Right atrium auricular region (tissue), 2 donors: ENCODE measurements around the gene MAGI1. TPM values are rescaled to one million over a fixed set of nuclear protein-coding genes. Genes with fewer than 3 reads are reported as not detected.

Source experiments
- DNase-seq: peaks from one replicate; pipeline ENCODE4 v3.0.0-alpha.2; 2019; ENCODE audit warnings: low spot score
- H3K27ac ChIP-seq, 2 donors: fragments of 200-600 bp; sonication (generic); 1 replicate in 1 of 2; 2 replicates in 1 of 2; pipeline ENCODE4 v1.5.1; 2016 to 2019
- H3K27me3 ChIP-seq, 2 donors: fragments of 200-600 bp; sonication (generic); one replicate each; pipeline versions ENCODE4 v1.5.1 to v1.6.0; 2017 to 2019
- H3K36me3 ChIP-seq: fragments of 200-600 bp; sonication (generic); one replicate; pipeline ENCODE4 v1.5.1; 2016
- H3K4me1 ChIP-seq, 2 donors: fragments of 200-600 bp; sonication (generic); one replicate each; pipeline versions ENCODE4 v1.5.1 to v1.6.0; 2017 to 2019
- H3K4me3 ChIP-seq, 2 donors: fragments of 200-600 bp; sonication (generic); 1 replicate in 1 of 2; 2 replicates in 1 of 2; pipeline ENCODE4 v1.5.1; 2017 to 2019; ENCODE audit warnings: mild to moderate bottlenecking in 1 of 2, moderate library complexity in 1 of 2
- H3K9me3 ChIP-seq, 2 donors: fragments of 200-600 bp; sonication (generic); one replicate each; pipeline ENCODE4 v1.5.1; 2019
- total RNA-seq, 2 donors: library from RNA; depleted of rRNA; stranded (reverse); fragments of >200 nt; gene quantifications; one replicate each; pipeline ENCODE4 v1.1.0, GENCODE V29; 2016
- TF ChIP-seq, protein P1 (sequence below), 2 donors: fragments of 200-600 bp; sonication (generic); IDR thresholded peaks; one replicate each; pipeline ENCODE4 v1.5.1; 2019; ENCODE audit warnings: antibody characterized with exemption in 2 of 2

The MAGI1 gene
- total RNA-seq, 2 donors from 2014 or later: 28.5 to 34.8 TPM

DNA sequence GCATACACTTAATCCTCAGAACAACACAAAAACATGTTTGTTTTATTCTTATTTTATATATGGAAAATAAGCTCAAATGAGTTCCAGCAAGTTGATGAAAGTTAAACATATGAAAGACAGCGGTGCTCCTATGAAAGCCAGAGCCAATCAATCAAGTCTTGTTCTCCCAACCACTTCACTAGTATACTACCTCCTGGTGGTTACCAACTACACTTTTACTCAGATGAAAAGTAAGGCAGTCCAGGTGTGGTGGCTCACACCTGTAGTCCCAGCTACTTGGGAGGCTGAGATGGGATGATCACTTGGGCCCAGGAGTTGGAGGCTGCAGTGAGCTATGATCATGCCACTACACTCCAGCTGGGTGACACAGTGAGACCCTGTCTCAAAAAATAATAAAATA is 66.0 kb downstream of the MAGI1 start:
- no peak overlapping the region for H3K4me3 ChIP-seq
- no peaks in the 10 kb centered on the region for H3K27me3 ChIP-seq
- no peak for DNase-seq
- H3K4me1 ChIP-seq: peaks cover 0 to 24% of the 10 kb centered on the region in 2 donors
- H3K9me3 ChIP-seq: no peaks in the 10 kb centered on the region
- TF ChIP-seq, protein P1, sequence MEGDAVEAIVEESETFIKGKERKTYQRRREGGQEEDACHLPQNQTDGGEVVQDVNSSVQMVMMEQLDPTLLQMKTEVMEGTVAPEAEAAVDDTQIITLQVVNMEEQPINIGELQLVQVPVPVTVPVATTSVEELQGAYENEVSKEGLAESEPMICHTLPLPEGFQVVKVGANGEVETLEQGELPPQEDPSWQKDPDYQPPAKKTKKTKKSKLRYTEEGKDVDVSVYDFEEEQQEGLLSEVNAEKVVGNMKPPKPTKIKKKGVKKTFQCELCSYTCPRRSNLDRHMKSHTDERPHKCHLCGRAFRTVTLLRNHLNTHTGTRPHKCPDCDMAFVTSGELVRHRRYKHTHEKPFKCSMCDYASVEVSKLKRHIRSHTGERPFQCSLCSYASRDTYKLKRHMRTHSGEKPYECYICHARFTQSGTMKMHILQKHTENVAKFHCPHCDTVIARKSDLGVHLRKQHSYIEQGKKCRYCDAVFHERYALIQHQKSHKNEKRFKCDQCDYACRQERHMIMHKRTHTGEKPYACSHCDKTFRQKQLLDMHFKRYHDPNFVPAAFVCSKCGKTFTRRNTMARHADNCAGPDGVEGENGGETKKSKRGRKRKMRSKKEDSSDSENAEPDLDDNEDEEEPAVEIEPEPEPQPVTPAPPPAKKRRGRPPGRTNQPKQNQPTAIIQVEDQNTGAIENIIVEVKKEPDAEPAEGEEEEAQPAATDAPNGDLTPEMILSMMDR (IDR thresholded peaks at IDR 0.05): no peak
- no peak overlapping the region for H3K27ac ChIP-seq
- no peaks in the 10 kb centered on the region for H3K36me3 ChIP-seq

DNA sequence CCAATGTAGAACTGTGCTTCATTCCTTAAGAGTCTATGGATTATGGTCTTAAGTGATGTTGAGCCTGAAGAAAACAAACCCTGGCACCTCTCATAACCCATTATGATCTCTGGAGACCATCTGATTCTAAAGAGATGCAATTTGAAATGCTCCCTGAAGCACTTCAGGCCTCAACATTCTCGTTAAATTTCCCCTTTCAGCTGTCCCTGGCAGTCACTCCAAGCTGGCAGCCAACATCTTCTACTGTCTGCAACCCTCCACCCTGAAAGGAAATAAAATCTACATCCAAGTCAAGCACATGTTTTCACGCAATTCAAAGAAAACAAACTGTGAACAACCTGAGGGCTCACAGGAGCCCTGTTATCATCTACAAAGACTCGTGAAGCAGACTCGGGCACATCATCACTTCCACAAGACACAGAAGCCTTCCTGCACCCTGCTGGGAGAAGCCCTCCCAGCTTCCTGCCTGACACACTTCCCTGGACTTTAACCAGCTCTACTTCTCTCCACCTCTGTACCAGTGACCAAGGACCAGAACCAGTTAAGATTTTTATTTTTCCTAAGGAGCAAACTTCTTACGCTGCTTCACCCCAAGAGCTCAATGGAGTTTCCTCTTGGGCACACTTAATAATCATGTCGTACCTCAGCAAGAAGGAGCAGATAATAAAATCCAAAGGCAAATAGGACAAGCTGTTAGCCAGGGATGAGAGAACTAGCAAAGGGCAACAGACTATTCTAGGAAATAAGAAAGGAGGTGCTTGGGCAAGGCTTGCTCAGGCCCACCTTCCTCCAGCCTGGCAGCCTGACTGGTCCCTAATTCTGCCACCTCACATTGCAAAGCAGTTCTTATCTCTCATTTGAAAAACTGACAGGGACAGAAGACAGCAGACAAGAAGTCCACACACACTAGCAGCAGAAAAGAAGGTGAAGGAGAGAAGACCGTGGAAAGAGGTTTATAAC is 67.1 kb downstream of the MAGI1 start:
- Histone ChIP-seq H3K27ac (peak overlapping the region in 1 of 2 donors; percentile 39), H3K4me1 (peaks cover 0 to 24% of the 10 kb centered on the region in 2 donors), H3K36me3 (no peaks in the 10 kb centered on the region), H3K4me3 (no peak overlapping the region), H3K9me3 (no peaks in the 10 kb centered on the region), H3K27me3 (no peaks in the 10 kb centered on the region)
- TF ChIP-seq, protein P1 (IDR thresholded peaks at IDR 0.05): no peak
- DNase-seq: no peak

DNA sequence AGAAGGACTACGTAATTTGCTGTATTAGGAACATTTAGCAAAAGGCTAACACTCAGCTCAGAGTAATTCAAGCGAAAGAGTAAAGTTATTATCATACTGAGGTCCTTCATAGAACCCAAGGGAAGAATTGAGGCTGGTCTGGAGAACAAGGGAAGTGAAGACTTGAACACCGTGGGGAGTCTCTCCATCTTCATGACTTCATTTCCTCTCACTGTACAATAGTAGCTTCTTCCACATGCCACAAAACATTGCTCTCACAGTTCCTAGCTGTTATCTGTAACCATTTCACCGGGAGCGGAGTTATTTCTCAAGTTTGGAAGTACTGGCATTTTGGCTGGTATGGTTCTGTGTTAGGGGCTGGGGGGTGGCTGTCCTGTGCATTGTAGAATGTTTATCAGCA is 69.7 kb downstream of the MAGI1 start:
- H3K4me1 ChIP-seq: peaks cover 0 to 30% of the 10 kb centered on the region in 2 donors
- no peak overlapping the region for H3K4me3 ChIP-seq
- no peak for DNase-seq
- TF ChIP-seq, protein P1 (IDR thresholded peaks at IDR 0.05): no peak
- H3K27me3 ChIP-seq: no peaks in the 10 kb centered on the region
- no peaks in the 10 kb centered on the region for H3K36me3 ChIP-seq
- H3K27ac ChIP-seq: peak overlapping the region in 1 of 2 donors; percentile 20
- H3K9me3 ChIP-seq: no peaks in the 10 kb centered on the region

DNA sequence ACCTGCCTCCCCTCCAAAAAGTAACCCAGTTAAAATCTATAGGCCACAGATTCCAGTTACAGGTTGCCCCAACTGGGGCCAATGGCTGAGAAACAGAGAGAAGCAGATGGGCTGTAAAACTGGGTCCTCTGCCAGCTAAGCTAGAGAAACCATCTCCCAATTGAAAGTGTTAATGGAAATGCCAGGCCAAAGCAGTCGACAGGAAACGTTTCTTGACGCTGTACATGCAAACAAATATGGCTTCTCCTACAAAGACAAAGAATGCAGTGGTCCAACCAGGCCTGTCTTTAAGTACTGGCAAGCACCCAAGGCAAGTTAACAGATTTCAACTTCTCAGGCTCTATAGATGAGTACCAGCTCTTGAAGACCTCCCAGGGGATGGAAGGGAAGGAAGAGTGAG is 71.3 kb downstream of the MAGI1 start:
- TF ChIP-seq, protein P1 (IDR thresholded peaks at IDR 0.05): no peak
- H3K27me3 ChIP-seq: no peaks in the 10 kb centered on the region
- peaks cover 0 to 35% of the 10 kb centered on the region in 2 donors for H3K4me1 ChIP-seq
- H3K4me3 ChIP-seq: no peak overlapping the region
- no peaks in the 10 kb centered on the region for H3K36me3 ChIP-seq
- H3K9me3 ChIP-seq: no peaks in the 10 kb centered on the region
- no peak for DNase-seq
- peak overlapping the region in 1 of 2 donors; percentile 22 for H3K27ac ChIP-seq

DNA sequence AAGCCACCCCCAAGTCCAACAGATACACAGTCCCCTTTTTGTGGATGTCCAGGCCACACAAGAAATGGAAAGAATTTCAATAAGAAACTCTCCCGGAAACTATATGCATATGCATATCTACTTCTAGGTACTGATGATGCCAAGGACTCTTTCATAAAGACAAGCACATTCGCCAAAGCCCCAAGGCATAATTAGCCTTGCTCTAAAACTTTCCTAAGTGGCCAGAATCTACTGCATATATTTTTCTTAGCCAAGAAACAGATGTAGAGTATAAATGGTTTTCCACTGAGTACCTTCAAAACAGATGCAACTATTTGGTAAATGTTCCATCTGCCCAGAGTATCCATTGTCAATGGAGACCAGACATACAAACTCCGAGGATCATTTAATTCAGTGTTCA is 73.9 kb downstream of the MAGI1 start:
- Histone ChIP-seq H3K4me3 (no peak overlapping the region), H3K27me3 (no peaks in the 10 kb centered on the region), H3K27ac (no peak overlapping the region), H3K4me1 (peaks cover 0 to 37% of the 10 kb centered on the region in 2 donors), H3K9me3 (no peaks in the 10 kb centered on the region), H3K36me3 (no peaks in the 10 kb centered on the region)
- no peak for DNase-seq
- TF ChIP-seq, protein P1 (IDR thresholded peaks at IDR 0.05): no peak
